Neural cell (in vitro differentiated cells): ENCODE data around the gene FCHSD2.

Experiments
- EZH2 ChIP-seq: fragments of 200-600, 300-800 bp; shearing (Covaris generic), sonication (generic); IDR thresholded peaks from 2 replicates; pipeline ENCODE4 v1.6.1; 2014; ENCODE audit warnings: antibody characterized with exemption, low read length, borderline replicate concordance, mild to moderate bottlenecking; ENCODE audit not compliant: insufficient read depth, poor library complexity, severe bottlenecking
- POLR2AphosphoS5 ChIP-seq: IDR thresholded peaks from 2 replicates; pipeline ENCODE4 v1.6.1; 2012
- TAF1 ChIP-seq: IDR thresholded peaks from 2 replicates; pipeline ENCODE4 v1.6.1; 2012; ENCODE audit warnings: low read depth

DNA sequence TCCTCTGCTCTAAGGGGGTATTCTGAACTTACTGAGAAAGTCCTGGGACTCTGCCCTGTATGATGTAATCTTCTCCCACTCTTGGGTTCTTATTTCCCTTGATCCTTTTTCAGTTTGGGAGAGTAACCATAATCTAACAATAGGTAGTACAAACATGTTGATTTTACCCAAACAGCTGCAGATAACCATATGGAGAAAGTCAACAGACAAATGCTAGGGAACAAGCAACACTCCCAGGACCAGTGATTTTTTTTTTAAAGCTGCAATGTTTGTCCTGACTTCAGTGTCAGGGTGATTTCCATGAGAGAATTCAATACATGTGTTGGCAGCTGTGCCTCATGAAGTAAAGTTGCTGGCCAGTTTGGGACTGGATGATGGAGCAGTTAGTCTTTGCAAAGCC lies 156.5 kb downstream of the FCHSD2 start:
- no peak for TF ChIP-seq EZH2
- no peak for TF ChIP-seq POLR2AphosphoS5
- TF ChIP-seq TAF1, result no peak
